ENCODE results near the gene IGFLR1.

Gene IGFLR1

DNA sequence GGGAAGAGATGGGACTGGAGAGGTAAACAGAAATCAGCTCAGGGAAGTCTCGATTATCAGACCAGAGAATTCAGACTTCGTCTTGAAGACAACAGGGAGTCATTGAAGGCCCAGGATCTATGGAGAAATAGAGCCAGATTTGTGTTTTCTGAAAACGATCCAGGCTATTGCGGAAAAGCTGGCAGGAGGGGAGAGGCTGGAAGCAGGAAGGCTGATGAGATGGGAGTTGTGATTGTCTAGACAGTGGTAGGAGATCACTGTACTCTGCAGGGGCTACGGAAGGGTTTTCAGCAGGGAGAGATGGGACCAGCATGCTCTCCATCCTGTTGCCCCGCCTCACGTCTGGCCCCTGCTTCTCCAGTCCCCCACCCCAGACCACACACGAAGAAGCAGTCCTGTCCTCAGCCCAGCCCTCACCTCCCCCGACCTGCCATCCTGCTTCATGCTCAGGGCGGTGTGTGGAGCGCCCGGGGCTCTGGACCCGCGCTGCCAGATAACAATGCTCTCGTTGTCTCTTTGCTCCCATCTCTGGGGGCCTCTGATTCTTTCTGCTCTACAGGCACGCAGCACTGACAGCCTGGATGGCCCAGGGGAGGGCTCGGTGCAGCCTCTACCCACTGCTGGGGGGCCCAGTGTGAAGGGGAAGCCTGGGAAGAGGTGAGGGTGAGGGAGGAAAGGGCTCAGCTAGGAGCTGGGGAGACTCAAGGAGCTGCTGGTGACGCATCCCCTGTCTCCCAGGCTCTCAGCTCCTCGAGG lies 35.0 kb upstream of the IGFLR1 start:
- TF ChIP-seq, protein P1, sequence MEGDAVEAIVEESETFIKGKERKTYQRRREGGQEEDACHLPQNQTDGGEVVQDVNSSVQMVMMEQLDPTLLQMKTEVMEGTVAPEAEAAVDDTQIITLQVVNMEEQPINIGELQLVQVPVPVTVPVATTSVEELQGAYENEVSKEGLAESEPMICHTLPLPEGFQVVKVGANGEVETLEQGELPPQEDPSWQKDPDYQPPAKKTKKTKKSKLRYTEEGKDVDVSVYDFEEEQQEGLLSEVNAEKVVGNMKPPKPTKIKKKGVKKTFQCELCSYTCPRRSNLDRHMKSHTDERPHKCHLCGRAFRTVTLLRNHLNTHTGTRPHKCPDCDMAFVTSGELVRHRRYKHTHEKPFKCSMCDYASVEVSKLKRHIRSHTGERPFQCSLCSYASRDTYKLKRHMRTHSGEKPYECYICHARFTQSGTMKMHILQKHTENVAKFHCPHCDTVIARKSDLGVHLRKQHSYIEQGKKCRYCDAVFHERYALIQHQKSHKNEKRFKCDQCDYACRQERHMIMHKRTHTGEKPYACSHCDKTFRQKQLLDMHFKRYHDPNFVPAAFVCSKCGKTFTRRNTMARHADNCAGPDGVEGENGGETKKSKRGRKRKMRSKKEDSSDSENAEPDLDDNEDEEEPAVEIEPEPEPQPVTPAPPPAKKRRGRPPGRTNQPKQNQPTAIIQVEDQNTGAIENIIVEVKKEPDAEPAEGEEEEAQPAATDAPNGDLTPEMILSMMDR (conservative IDR thresholded peaks at IDR 0.05; ENCODE audit: low read depth, low read length): no peak
- no peak for DNase-seq (ENCODE audit: low read depth)
- no peak overlapping the region for H3K4me3 ChIP-seq (ENCODE audit: low read depth, low read length)

DNA sequence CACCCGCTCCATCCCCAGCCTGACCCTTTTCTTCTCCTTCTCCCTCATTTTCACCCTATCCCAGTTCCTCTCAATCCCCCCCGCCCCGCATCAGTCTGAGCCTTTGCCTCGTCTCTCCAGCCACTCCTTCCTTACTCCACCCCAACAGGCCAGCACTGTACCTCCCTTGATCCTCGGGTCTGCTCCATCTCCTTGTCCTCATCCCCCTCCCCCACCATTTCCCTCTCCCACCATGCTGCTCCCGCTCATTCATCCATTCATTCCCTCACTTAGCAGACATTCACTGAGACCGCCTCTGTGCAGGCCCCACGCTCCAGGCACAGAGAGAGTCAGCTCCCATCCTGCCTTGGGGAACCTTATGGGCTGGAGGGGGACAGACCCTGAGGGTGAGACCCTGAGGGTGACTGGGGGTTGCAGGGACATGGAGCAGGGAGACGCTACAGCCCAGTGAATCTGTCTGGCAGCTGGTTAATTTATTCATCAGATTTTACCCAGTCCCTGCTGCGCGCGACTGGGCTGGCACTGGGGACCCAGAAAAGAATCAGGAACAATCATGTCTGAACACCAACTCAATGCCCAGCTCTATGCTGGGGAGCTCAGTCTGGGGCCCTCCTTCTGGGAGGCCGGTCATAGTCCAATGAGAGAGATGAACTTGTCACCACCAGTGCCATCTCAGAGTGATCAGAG lies 34.0 kb upstream of the IGFLR1 start:
- no peak for DNase-seq (ENCODE audit: low read depth)
- TF ChIP-seq, protein P1 (conservative IDR thresholded peaks at IDR 0.05; ENCODE audit: low read depth, low read length): no peak
- peak overlapping the region; percentile 74 for H3K4me3 ChIP-seq (ENCODE audit: low read depth, low read length)

DNA sequence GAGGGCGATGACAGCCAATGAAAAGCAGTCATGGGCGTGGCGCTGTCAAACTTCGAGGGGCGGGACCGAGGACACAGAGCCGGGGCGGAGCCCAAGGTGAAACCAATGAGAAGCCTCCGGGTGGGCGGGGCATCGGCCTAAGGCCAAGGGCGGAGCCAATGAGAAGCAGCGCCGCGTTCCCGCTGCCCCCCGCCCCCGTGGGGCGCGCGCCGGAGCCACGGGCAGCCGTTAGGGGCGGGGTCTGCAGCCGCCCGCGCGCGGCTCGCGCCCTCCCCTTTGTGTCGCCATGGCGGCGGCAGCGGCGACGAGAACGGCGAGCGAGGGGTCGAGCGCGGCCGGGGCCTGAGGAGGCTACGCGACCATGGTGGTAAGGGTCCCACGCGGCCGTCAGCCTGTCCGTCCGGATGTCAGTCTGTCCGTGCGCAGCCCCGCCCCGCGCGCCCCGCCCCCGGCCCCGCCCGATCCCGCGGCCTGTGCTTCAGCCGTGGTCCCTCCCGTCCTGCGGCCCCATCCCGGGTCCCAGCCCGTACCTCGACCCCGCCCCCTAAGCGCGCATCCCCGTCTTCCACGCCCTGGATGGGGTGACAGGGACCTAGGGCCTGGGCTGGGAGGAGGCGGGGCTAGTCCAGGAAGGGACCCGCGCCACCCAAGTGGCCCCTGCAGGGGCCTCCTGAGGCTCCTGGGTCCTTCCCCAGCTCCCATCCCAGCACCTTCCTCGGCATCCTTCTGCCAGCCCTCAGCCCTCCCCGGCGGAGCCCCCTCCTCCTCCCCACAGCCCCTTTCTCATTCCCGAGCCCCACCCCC lies 33.2 kb upstream of the IGFLR1 start, which contains the start of gene ARHGAP33:
Gene ARHGAP33, plus strand, starts transcription at position 267 of the 804 bp plus-strand sequence. Its CDS starts 95 bp downstream, at position 362.
- TF ChIP-seq, protein P1 (conservative IDR thresholded peaks at IDR 0.05; ENCODE audit: low read depth, low read length): no peak
- H3K4me3 ChIP-seq (ENCODE audit: low read depth, low read length): peak within 1 kb of the TSS; percentile 74
- peak; percentile 97 for DNase-seq (ENCODE audit: low read depth)

GRCh38 chr19:35775046-35775297 lies 32.7 kb upstream of the IGFLR1 start:
- no peak overlapping the region for H3K4me3 ChIP-seq (ENCODE audit: low read depth, low read length)
- no peak for DNase-seq (ENCODE audit: low read depth)
- TF ChIP-seq, protein P1 (conservative IDR thresholded peaks at IDR 0.05; ENCODE audit: low read depth, low read length): no peak

- no peak overlapping the region for H3K4me3 ChIP-seq (ENCODE audit: low read depth, low read length)
- no peak for DNase-seq (ENCODE audit: low read depth)
These were observed 32.2 kb upstream of the IGFLR1 start for GRCh38 chr19:35774274-35775045.

More at GRCh38 chr19:35774274-35775045, 32.2 kb upstream of the IGFLR1 start:
- TF ChIP-seq, protein P1 (conservative IDR thresholded peaks at IDR 0.05; ENCODE audit: low read depth, low read length): no peak
